H1 (cell line): Measurements from ENCODE around the gene ABCF3. TPM values are rescaled to one million over a fixed set of nuclear protein-coding genes. Genes with fewer than 3 reads are reported as not detected.
A peak's percentile ranks its signal among the peaks of the same experiment; 100 is the strongest.

Source experiments
- CHD2 ChIP-seq: IDR thresholded peaks from 2 replicates; pipeline ENCODE4 v1.6.1; 2012; ENCODE audit warnings: low read length, improper control_type of control experiment
- CHD7 ChIP-seq: fragments of 300-600 bp; sonication (generic); IDR thresholded peaks from 2 replicates; pipeline ENCODE4 v1.7.1; 2012; ENCODE audit warnings: low read length, moderate library complexity, mild to moderate bottlenecking, inconsistent platforms; ENCODE audit not compliant: insufficient replicate concordance
- CTBP2 ChIP-seq: IDR thresholded peaks from 2 replicates; pipeline ENCODE4 v1.7.0; 2011; ENCODE audit warnings: borderline replicate concordance, mild to moderate bottlenecking, moderate library complexity, mixed read lengths, low read length; ENCODE audit not compliant: insufficient read depth, insufficient read length
- JUN ChIP-seq: IDR thresholded peaks from 2 replicates; pipeline ENCODE4 v1.6.1; 2011; ENCODE audit warnings: low read depth, mild to moderate bottlenecking, improper control_type of control experiment, low read length
- JUND ChIP-seq: IDR thresholded peaks from 2 replicates; pipeline ENCODE4 v1.6.1; 2011; ENCODE audit warnings: mild to moderate bottlenecking, improper control_type of control experiment, low read length
- MAFK ChIP-seq: IDR thresholded peaks from 2 replicates; pipeline ENCODE4 v1.6.1; 2012; ENCODE audit warnings: low read depth, mild to moderate bottlenecking, improper control_type of control experiment, low read length
- RNF2 ChIP-seq: fragments of 200-900, 300-1000 bp; sonication (generic); IDR thresholded peaks from 2 replicates; pipeline ENCODE4 v1.7.1; 2016; ENCODE audit warnings: borderline replicate concordance, low read depth, mild to moderate bottlenecking, antibody characterized with exemption, low read length; ENCODE audit not compliant: poor library complexity, severe bottlenecking; ENCODE audit errors: missing control alignments
- TAF7 ChIP-seq: optimal IDR thresholded peaks from 2 replicates; pipeline ENCODE3; 2011; ENCODE audit warnings: low read depth, mild to moderate bottlenecking, inconsistent platforms, low read length, moderate library complexity, borderline replicate concordance
- polyA plus RNA-seq, 7 experiments: library from polyadenylated mRNA; depleted of rRNA in 3 of 7; stranded (reverse) in 5 of 7; unstranded in 2 of 7; fragments of >200 nt in 5 of 7; fragments of 200-250 nt in 2 of 7; gene quantifications; 1 replicate in 5 of 7; 2 replicates in 1 of 7; 4 replicates in 1 of 7; pipeline versions ENCODE4 v1.2.1 to v1.2.3, GENCODE V29; 2011 to 2013; ENCODE audit warnings: missing spikeins in 2 of 7, mixed read lengths in 2 of 7
- total RNA-seq: library from RNA; stranded (reverse); fragmentation: NEBNext Ultra II Directional; extraction: Animal tissue kit (Norgen Biotek cat#: 25700); gene quantifications from 2 replicates; pipeline ENCODE4 v1.2.1, GENCODE V29; 2021

ABCF3 gene
- total and polyA plus RNA-seq, 2 of the 8 experiments (the other 6 are each of a cell fraction or from before 2014, with no cell fraction given): 51.6 to 57.8 TPM

- TF ChIP-seq MAFK (no peak), CHD2 (no peak), JUND (peak; percentile 79), JUN (no peak), CHD7 (no peak), TAF7 (peak; percentile 32), RNF2 (no peak), CTBP2 (no peak)
Measured at GRCh38 chr3:184176377-184177330, 9.3 kb upstream of the ABCF3 start (continued).
